ENCODE measurements around the gene DPP10.

DPP10 gene

DNA sequence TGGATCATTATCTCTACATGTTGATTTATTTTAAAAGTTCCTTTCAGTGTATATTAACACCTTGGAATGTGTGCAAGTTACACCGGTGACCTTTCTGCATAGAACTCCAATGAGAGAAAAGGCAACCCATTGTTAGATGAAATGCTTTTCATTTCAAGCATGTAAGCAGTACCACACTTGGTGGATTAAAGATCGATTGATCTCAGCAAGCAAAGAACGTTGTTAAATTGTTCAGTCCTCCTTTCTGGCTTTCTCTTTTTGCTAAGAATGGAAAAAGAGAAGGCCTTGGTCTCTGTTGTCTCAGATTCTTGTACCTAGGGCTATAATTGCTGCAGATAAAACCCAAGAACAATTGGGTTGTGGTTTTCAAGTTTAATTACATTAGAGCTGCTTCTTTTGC is 843.0 kb downstream of the DPP10 start:
- no peak for DNase-seq (ENCODE audit: low spot score)

GRCh38 chr2:115290478-115290877 is 848.0 kb downstream of the DPP10 start:
- DNase-seq (ENCODE audit: low spot score), result no peak

GRCh38 chr2:115292742-115293141 is 850.3 kb downstream of the DPP10 start:
- no peak for DNase-seq (ENCODE audit: low spot score)

GRCh38 chr2:115294999-115295398 is 852.6 kb downstream of the DPP10 start:
- DNase-seq (ENCODE audit: low spot score), result no peak

GRCh38 chr2:115297056-115297455 is 854.6 kb downstream of the DPP10 start:
- DNase-seq (ENCODE audit: low spot score), result no peak

GRCh38 chr2:115299199-115299598 is 856.8 kb downstream of the DPP10 start:
- no peak for DNase-seq (ENCODE audit: low spot score)

DNA sequence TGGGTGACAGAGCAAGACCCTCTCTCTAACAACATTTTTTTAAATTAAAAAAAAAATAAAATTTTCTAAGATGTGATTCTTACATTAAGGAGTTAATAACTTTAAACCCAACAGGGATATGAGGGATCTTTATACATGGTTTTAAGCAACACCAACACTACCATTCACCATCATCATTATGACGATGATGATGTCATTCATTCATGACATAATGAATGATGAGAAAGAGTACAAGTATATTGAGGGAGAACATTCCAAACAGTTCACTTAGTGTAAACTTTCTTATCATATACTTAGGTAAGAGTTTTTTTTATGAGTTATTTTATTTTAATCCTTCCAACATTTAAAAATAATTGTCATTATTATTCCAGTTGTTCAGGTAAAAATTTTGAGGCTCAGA is 863.3 kb downstream of the DPP10 start:
- DNase-seq (ENCODE audit: low spot score), result no peak

DNA sequence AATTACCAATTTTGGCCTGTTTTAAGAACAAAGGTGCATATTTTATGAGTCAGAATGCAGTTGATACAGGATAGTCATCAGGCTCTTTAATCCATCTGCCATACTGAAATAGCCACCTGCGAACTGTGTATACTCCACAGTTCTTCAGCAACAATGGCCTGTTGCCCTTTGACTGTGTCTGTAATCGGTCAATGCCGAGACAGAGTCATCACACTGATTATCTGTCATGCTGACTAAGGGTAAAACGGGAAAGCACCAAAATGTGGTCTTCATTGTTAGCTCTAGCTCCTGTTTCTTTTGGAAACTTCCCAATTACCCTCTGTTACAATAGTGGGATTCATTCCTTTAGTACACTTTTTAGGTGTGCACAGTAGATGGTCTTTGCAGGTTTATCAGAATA is 871.7 kb downstream of the DPP10 start:
- DNase-seq (ENCODE audit: low spot score), result no peak

DNA sequence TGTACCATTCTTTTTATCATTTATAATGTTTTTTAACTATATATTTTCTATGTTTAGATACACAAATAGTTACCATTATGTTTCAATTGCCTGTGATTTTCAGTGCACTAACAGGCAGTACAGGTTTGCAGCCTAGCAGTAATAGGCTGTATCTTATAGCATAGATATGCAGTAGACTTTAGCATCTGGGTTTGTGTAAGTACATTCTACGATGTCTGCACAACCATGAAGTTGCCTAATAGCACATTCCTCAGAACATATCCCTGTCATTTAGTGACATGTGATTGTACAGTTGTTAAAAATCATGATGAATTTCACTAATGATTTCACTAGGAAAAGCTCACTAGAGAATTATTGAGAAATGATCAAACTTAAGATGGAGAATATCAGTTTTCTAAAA is 884.6 kb downstream of the DPP10 start:
- DNase-seq (ENCODE audit: low spot score), result no peak

GRCh38 chr2:115359550-115359949 is 917.1 kb downstream of the DPP10 start:
- DNase-seq (ENCODE audit: low spot score), result no peak

DNA sequence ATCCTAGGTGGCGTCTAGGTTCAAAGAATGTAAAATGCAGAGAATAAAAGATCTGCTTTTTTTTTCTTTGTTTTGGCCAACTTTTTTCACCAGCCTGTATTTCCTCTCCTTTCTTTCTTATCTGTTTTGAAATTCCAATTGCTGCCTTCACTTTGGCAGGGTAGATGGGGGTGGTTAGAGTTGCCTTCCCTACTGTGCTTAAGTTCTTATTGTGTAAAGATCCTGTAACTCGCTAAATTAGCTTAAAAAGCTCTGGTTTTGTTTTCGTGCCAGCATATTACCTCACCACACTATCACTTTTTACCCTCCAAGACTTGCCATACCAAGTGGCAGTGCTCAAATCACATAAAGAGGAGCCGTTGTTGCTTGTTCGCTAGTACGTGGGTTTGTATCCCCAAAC is 921.7 kb downstream of the DPP10 start:
- DNase-seq (ENCODE audit: low spot score), result no peak

GRCh38 chr2:115369400-115369799 is 927.0 kb downstream of the DPP10 start:
- DNase-seq (ENCODE audit: low spot score), result no peak

DNA sequence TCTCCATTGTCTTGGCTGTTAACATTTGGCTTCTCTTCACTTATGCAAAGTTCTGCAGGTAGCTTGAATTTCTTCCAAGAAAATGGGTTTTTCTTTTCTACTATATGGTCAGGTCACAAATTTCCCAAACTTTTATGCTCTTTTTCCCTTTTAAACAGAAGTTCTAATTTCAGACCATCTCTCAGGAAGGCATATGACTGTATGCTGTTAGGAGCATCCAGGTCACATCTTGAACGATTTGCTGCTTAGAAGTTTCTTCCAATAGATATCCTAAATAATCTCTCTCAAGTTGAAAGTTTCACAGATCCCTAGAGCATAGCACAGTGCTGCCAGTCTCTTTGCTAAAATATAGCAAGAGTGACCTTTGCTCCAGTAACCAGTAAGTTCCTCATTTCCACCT is 932.5 kb downstream of the DPP10 start:
- no peak for DNase-seq (ENCODE audit: low spot score)

DNA sequence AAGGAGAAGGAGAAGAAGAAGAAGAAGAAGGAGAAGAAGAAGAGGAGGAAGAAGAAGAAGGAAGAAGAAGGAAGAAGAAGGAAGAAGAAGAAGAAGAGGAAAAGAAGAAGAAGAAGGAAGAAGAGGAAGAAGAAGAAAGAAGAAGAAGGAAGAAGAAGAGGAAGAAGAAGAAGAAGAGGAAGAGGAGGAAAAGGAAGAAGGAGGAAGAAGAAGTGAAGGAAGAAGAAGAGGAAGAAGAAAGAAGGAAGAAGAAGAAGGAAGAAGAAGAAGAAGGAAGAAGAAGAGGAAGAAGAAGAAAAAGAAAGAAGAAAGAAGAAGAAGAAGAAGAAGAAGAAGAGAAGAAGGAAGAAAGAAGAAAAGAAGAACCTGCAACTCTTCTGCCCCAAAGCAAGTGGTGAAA is 942.0 kb downstream of the DPP10 start:
- no peak for DNase-seq (ENCODE audit: low spot score)

- DNase-seq (ENCODE audit: low spot score), result no peak
Measured at GRCh38 chr2:115386465-115386864, 944.0 kb downstream of the DPP10 start.

- no peak for DNase-seq (ENCODE audit: low spot score)
Measured at GRCh38 chr2:115389024-115389423, 946.6 kb downstream of the DPP10 start.

GRCh38 chr2:115389898-115390565 is 947.6 kb downstream of the DPP10 start:
- DNase-seq (ENCODE audit: low spot score), result no peak

DNA sequence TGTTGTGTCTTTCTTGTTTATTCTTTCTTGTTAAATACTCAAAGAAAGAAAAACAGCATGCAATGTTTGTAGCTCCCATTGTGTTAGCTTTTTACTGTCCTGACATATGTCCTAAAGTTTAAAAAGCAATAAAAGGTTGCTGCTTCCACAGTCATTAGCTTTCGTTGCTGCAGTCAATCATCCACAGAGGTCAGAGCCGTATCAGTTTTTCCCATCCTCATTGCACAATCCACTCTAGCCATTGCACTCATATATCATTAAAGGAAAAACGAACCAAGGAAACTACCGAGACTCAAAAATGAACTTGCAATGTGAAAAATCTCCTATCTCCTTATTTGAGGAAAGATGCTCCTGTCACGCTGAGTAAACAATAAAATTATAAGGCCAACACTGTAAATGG is 954.1 kb downstream of the DPP10 start:
- no peak for DNase-seq (ENCODE audit: low spot score)

GRCh38 chr2:115400940-115401339 is 958.5 kb downstream of the DPP10 start:
- DNase-seq (ENCODE audit: low spot score), result no peak

DNA sequence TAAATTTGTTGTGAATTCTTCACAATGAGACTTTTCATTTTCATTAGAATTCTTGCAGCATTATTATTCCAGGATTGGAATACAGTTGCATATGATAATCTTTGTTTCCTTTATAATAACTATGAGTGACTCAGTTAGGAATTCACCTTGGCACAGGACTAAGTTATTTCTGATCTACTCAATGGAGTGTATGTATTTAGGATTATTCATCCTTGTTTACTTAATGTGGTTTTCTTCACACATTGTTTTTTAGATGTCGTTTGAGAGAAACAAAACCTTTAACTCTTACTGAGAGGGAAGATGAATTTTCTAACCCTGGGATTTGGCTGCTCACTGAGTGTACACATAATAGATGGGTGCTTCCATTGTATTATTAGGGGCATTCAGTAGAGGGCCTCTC is 970.1 kb downstream of the DPP10 start:
- DNase-seq (ENCODE audit: low spot score), result no peak

DNA sequence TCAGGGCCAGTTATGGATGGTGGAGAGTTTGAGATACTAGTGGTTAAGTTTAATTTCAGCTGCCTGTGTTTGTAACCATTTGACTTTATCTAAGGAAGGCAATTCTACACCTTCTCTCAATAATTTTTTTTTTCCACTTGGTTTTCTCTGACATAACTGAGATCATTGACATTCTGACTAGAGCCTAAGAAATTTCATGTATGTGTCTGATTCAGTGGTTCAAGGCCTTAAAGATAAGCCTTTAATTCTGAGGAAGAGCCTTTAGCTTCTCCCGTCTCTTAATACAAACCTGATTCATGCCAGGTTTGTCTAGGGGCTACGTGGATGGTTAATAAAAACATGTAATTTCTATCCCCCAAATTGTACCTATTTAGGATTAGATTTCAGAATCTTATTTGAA is 971.4 kb downstream of the DPP10 start:
- no peak for DNase-seq (ENCODE audit: low spot score)

DNA sequence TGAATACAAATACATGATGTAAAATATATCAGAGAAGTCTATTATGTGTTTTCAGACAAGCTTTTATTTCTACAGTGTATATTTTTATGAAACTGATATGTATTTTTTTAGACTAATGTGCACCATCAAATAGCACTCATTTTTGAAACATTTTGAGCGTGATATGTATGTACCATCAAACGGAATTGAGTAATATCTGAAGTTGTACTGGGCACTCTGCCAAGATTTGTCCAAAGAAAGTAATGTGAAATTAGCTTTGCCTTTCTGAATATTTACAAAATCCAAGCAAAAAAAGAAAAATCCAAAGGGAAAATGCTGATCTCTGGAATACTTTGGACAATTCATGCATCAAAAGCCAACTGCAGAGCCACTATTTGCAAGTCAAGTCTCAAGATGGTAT is 972.0 kb downstream of the DPP10 start:
- DNase-seq (ENCODE audit: low spot score), result no peak

- no peak for DNase-seq (ENCODE audit: low spot score)
Measured at GRCh38 chr2:115422004-115422634, 979.7 kb downstream of the DPP10 start.

DNA sequence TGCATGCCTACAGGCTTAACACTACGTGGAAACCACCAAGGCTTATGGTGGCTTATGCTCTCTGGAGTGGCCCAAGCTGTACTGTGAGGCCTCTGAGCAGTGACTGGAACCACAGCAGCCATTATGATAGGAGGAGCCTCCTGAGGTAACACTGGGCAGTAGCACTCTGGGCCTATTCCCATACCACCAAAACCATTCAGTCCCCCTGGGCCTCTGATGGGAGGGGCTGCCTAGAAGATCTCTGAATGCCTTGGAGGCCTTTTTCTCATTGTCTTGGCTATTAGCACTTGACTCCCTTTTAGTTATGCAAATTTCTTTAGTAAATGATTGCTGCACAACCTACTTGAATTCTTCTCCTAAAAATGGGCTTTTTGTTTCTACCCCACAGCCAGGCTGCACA is 985.0 kb downstream of the DPP10 start:
- DNase-seq (ENCODE audit: low spot score), result no peak

All from cerebellar cortex (tissue), 1 donor.